Daoy (cell line): ENCODE data around the gene SLC25A17. TPM values are rescaled to one million over a fixed set of nuclear protein-coding genes. Genes with fewer than 3 reads are reported as not detected.

Experiments
- total RNA-seq: library from RNA; depleted of rRNA; stranded (reverse); fragments of >200 nt; shearing (Covaris generic); gene quantifications from 2 replicates; pipeline ENCODE4 v1.2.3, GENCODE V29; 2014; rRNA removed

Gene SLC25A17
- total RNA-seq, 1 experiment from 2014 or later: 37.1 TPM

Other genes starting within 250 kb of the SLC25A17 start
- 57.0 and 82.1 TPM in 2 replicates for gene MRTFA, start 182.6 kb downstream of the SLC25A17 start, total RNA-seq
- not detected in 2 replicates for gene MCHR1, start 139.9 kb downstream of the SLC25A17 start, total RNA-seq
- gene ST13, start 37.3 kb upstream of the SLC25A17 start, total RNA-seq: 178 and 273 TPM in 2 replicates
- 10.4 and 12.5 TPM in 2 replicates for gene XPNPEP3, start 37.8 kb upstream of the SLC25A17 start, total RNA-seq
- not detected in 2 replicates for gene DNAJB7, start 42.8 kb upstream of the SLC25A17 start, total RNA-seq
- gene RBX1, start 132.0 kb upstream of the SLC25A17 start, total RNA-seq: 88.6 and 91.9 TPM in 2 replicates